Hepatocyte (in vitro differentiated cells): Measurements from ENCODE around the gene TAF1L.

Source experiments
- CTCF ChIP-seq: fragments of 200-600 bp; sonication (generic); IDR thresholded peaks from 2 replicates; pipeline ENCODE4 v1.5.1; 2016; ENCODE audit warnings: antibody characterized with exemption, mild to moderate bottlenecking; ENCODE audit not compliant: poor library complexity
- EZH2 ChIP-seq: fragments of 200-600 bp; sonication (generic); IDR thresholded peaks from 2 replicates; pipeline ENCODE4 v1.6.1; 2016; ENCODE audit warnings: antibody characterized with exemption, mild to moderate bottlenecking, borderline replicate concordance

- TF ChIP-seq CTCF (no peak), EZH2 (no peak)
These were observed 35.9 kb upstream of the TAF1L start for GRCh38 chr9:32671333-32671732.
